ENCODE results near the gene SCN10A. TPM values are rescaled to one million over a fixed set of nuclear protein-coding genes. Genes with fewer than 3 reads are reported as not detected.

SCN10A gene
- total and polyA plus RNA-seq, 2 of the 13 experiments (the other 11 are each of a cell fraction or from before 2014, with no cell fraction given) = not detected

DNA sequence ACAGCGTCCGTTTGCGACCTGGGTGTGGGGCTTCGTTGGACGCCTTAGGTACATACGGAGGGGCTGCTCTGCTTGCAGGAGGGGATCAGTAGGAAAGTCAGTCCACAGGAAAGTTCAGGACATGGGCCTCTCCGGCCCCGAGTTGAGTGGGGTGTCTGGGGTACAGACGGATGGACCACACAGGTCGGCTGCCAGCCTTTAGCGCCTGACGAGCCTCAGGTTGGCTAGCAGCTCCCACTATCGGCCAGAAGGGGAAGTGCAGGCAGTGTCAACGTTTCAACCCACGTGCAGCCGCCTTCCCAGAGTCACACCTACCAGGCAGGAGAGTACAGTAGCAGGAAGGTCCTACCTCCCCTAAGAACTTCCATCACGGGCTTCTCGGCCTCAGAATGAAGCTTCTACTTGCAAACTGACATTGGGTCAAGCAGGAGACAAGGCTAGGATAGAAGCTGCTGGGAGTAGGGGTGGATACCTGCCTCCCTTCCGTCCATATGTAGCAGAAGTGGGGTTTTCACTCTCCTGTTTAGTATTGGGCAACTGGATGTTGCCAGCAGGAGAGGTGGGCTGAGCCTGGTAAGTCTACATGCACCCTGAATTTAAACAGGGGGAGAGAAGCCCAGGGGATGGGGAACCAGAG lies 164.7 kb downstream of the SCN10A start (continued):
- no peak for TF ChIP-seq ZFP1 (CRISPR knock-in tag; IDR thresholded peaks at IDR 0.05)
- no peak for TF ChIP-seq MYNN (CRISPR knock-in tag; IDR thresholded peaks at IDR 0.05; ENCODE audit: low read depth)
- no peak for TF ChIP-seq ZNF263 (CRISPR knock-in tag; IDR thresholded peaks at IDR 0.05)
- peak; percentile 48 for TF ChIP-seq TEAD3 (CRISPR knock-in tag; optimal IDR thresholded peaks at IDR 0.05; ENCODE audit: borderline replicate concordance)
- TF ChIP-seq PCBP2 (optimal IDR thresholded peaks at IDR 0.05; ENCODE audit: low read depth, low read length, poor library complexity, severe bottlenecking) = no peak
- peak; percentile 33; the same call in 1 of the 2 replicates for TF ChIP-seq KDM2A (CRISPR knock-in tag; IDR thresholded peaks at IDR 0.05; ENCODE audit: borderline replicate concordance, low read depth)
- TF ChIP-seq CTCF (CRISPR knock-in tag; IDR thresholded peaks at IDR 0.05) = peak; percentile 91
- peak; percentile 32; the same call in 1 of the 2 replicates for TF ChIP-seq TOPORS (CRISPR knock-in tag; IDR thresholded peaks at IDR 0.05)
- TF ChIP-seq, protein P1, sequence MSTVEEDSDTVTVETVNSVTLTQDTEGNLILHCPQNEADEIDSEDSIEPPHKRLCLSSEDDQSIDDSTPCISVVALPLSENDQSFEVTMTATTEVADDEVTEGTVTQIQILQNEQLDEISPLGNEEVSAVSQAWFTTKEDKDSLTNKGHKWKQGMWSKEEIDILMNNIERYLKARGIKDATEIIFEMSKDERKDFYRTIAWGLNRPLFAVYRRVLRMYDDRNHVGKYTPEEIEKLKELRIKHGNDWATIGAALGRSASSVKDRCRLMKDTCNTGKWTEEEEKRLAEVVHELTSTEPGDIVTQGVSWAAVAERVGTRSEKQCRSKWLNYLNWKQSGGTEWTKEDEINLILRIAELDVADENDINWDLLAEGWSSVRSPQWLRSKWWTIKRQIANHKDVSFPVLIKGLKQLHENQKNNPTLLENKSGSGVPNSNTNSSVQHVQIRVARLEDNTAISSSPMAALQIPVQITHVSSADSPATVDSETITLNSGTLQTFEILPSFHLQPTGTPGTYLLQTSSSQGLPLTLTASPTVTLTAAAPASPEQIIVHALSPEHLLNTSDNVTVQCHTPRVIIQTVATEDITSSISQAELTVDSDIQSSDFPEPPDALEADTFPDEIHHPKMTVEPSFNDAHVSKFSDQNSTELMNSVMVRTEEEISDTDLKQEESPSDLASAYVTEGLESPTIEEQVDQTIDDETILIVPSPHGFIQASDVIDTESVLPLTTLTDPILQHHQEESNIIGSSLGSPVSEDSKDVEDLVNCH (CRISPR knock-in tag; IDR thresholded peaks at IDR 0.05) = no peak
- TF ChIP-seq, protein P2, sequence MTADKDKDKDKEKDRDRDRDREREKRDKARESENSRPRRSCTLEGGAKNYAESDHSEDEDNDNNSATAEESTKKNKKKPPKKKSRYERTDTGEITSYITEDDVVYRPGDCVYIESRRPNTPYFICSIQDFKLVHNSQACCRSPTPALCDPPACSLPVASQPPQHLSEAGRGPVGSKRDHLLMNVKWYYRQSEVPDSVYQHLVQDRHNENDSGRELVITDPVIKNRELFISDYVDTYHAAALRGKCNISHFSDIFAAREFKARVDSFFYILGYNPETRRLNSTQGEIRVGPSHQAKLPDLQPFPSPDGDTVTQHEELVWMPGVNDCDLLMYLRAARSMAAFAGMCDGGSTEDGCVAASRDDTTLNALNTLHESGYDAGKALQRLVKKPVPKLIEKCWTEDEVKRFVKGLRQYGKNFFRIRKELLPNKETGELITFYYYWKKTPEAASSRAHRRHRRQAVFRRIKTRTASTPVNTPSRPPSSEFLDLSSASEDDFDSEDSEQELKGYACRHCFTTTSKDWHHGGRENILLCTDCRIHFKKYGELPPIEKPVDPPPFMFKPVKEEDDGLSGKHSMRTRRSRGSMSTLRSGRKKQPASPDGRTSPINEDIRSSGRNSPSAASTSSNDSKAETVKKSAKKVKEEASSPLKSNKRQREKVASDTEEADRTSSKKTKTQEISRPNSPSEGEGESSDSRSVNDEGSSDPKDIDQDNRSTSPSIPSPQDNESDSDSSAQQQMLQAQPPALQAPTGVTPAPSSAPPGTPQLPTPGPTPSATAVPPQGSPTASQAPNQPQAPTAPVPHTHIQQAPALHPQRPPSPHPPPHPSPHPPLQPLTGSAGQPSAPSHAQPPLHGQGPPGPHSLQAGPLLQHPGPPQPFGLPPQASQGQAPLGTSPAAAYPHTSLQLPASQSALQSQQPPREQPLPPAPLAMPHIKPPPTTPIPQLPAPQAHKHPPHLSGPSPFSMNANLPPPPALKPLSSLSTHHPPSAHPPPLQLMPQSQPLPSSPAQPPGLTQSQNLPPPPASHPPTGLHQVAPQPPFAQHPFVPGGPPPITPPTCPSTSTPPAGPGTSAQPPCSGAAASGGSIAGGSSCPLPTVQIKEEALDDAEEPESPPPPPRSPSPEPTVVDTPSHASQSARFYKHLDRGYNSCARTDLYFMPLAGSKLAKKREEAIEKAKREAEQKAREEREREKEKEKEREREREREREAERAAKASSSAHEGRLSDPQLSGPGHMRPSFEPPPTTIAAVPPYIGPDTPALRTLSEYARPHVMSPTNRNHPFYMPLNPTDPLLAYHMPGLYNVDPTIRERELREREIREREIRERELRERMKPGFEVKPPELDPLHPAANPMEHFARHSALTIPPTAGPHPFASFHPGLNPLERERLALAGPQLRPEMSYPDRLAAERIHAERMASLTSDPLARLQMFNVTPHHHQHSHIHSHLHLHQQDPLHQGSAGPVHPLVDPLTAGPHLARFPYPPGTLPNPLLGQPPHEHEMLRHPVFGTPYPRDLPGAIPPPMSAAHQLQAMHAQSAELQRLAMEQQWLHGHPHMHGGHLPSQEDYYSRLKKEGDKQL (CRISPR knock-in tag; IDR thresholded peaks at IDR 0.05; ENCODE audit: low read depth) = no peak
- peak; percentile 54; the same call in 1 of the 2 replicates for TF ChIP-seq RAD21 (CRISPR knock-in tag; IDR thresholded peaks at IDR 0.05)
- TF ChIP-seq, protein P3, sequence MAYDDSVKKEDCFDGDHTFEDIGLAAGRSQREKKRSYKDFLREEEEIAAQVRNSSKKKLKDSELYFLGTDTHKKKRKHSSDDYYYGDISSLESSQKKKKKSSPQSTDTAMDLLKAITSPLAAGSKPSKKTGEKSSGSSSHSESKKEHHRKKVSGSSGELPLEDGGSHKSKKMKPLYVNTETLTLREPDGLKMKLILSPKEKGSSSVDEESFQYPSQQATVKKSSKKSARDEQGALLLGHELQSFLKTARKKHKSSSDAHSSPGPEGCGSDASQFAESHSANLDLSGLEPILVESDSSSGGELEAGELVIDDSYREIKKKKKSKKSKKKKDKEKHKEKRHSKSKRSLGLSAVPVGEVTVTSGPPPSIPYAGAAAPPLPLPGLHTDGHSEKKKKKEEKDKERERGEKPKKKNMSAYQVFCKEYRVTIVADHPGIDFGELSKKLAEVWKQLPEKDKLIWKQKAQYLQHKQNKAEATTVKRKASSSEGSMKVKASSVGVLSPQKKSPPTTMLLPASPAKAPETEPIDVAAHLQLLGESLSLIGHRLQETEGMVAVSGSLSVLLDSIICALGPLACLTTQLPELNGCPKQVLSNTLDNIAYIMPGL (CRISPR knock-in tag; IDR thresholded peaks at IDR 0.05; ENCODE audit: borderline replicate concordance in 1 of 2, low read depth in 1 of 2) = peak in 1 of 2 experiments; percentile 47; a peak in 1 of 4 replicates
- TF ChIP-seq ASH2L (IDR thresholded peaks at IDR 0.05; ENCODE audit: insufficient read length, low read depth, low read length) = no peak
- TF ChIP-seq MXI1 (IDR thresholded peaks at IDR 0.05; ENCODE audit: borderline replicate concordance, low read depth, low read length) = peak; percentile 59; the same call in 1 of the 3 replicates

Measured in HepG2 (cell line).